Measurements from ENCODE around the gene CMSS1.

- TF ChIP-seq, protein P1, sequence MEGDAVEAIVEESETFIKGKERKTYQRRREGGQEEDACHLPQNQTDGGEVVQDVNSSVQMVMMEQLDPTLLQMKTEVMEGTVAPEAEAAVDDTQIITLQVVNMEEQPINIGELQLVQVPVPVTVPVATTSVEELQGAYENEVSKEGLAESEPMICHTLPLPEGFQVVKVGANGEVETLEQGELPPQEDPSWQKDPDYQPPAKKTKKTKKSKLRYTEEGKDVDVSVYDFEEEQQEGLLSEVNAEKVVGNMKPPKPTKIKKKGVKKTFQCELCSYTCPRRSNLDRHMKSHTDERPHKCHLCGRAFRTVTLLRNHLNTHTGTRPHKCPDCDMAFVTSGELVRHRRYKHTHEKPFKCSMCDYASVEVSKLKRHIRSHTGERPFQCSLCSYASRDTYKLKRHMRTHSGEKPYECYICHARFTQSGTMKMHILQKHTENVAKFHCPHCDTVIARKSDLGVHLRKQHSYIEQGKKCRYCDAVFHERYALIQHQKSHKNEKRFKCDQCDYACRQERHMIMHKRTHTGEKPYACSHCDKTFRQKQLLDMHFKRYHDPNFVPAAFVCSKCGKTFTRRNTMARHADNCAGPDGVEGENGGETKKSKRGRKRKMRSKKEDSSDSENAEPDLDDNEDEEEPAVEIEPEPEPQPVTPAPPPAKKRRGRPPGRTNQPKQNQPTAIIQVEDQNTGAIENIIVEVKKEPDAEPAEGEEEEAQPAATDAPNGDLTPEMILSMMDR (IDR thresholded peaks at IDR 0.05): no peak
- no peak for TF ChIP-seq ZNF138 (CRISPR knock-in tag; conservative IDR thresholded peaks at IDR 0.05)
- no peak for TF ChIP-seq ZNF263 (CRISPR knock-in tag; IDR thresholded peaks at IDR 0.05; ENCODE audit: low read depth)
- no peak for TF ChIP-seq ZNF317 (CRISPR knock-in tag; IDR thresholded peaks at IDR 0.05; ENCODE audit: borderline replicate concordance, low read depth)
- no peak for TF ChIP-seq CREM (CRISPR knock-in tag; IDR thresholded peaks at IDR 0.05)
- no peak for TF ChIP-seq ELF4 (CRISPR knock-in tag; IDR thresholded peaks at IDR 0.05; ENCODE audit: low read depth)
- TF ChIP-seq, protein P2, sequence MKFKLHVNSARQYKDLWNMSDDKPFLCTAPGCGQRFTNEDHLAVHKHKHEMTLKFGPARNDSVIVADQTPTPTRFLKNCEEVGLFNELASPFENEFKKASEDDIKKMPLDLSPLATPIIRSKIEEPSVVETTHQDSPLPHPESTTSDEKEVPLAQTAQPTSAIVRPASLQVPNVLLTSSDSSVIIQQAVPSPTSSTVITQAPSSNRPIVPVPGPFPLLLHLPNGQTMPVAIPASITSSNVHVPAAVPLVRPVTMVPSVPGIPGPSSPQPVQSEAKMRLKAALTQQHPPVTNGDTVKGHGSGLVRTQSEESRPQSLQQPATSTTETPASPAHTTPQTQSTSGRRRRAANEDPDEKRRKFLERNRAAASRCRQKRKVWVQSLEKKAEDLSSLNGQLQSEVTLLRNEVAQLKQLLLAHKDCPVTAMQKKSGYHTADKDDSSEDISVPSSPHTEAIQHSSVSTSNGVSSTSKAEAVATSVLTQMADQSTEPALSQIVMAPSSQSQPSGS (CRISPR knock-in tag; IDR thresholded peaks at IDR 0.05; ENCODE audit: borderline replicate concordance, low read depth): no peak
- no peak for TF ChIP-seq NR1H2 (CRISPR knock-in tag; IDR thresholded peaks at IDR 0.05)
- no peak for TF ChIP-seq ZNF512 (CRISPR knock-in tag; IDR thresholded peaks at IDR 0.05; ENCODE audit: borderline replicate concordance)
- no peak for TF ChIP-seq MAX (CRISPR knock-in tag; IDR thresholded peaks at IDR 0.05)
- no peak for TF ChIP-seq IRF2 (CRISPR knock-in tag; IDR thresholded peaks at IDR 0.05; ENCODE audit: borderline replicate concordance, low read depth)
- TF ChIP-seq FOXJ3 (CRISPR knock-in tag; IDR thresholded peaks at IDR 0.05; ENCODE audit: borderline replicate concordance): no peak
- TF ChIP-seq NFYB (CRISPR knock-in tag; conservative IDR thresholded peaks at IDR 0.05; ENCODE audit: low read depth): no peak
- no peak for TF ChIP-seq RELA (CRISPR knock-in tag; IDR thresholded peaks at IDR 0.05; ENCODE audit: borderline replicate concordance)
Measured at GRCh38 chr3:99882436-99883137, 64.9 kb downstream of the CMSS1 start.
